ENCODE results near the gene CFAP68. TPM values are rescaled to one million over a fixed set of nuclear protein-coding genes. Genes with fewer than 3 reads are reported as not detected.
A peak's percentile ranks its signal among the peaks of the same experiment; 100 is the strongest.

Gene CFAP68
- total and polyA plus RNA-seq, 9 of the 15 experiments (the other 6 are each of a cell fraction or from before 2014, with no cell fraction given) = 22.8 to 72.3 (median 52.5) TPM

DNA sequence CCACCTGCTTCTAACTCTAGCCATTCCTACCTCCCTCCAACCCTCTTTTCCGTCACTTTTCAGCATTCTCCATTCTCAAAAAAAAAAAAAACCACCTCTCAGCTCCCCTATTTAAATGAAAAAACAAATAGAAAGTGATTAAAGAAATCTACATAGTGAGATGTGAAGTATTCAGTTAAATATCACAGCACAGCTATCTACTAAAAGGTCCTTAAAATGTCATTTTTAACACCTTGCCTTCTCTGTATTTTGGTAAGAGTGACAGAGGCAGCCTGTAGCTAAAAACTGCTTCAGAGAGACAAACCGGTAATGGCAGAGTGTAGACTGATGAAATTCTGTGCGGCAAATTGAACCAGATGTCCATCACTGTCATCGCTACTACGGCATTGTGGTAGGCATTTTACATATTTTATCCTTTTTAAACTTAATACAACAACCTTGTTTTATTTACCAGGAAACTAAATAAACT lies 7.6 kb upstream of the CFAP68 start (continued):
- TF ChIP-seq, protein P1, sequence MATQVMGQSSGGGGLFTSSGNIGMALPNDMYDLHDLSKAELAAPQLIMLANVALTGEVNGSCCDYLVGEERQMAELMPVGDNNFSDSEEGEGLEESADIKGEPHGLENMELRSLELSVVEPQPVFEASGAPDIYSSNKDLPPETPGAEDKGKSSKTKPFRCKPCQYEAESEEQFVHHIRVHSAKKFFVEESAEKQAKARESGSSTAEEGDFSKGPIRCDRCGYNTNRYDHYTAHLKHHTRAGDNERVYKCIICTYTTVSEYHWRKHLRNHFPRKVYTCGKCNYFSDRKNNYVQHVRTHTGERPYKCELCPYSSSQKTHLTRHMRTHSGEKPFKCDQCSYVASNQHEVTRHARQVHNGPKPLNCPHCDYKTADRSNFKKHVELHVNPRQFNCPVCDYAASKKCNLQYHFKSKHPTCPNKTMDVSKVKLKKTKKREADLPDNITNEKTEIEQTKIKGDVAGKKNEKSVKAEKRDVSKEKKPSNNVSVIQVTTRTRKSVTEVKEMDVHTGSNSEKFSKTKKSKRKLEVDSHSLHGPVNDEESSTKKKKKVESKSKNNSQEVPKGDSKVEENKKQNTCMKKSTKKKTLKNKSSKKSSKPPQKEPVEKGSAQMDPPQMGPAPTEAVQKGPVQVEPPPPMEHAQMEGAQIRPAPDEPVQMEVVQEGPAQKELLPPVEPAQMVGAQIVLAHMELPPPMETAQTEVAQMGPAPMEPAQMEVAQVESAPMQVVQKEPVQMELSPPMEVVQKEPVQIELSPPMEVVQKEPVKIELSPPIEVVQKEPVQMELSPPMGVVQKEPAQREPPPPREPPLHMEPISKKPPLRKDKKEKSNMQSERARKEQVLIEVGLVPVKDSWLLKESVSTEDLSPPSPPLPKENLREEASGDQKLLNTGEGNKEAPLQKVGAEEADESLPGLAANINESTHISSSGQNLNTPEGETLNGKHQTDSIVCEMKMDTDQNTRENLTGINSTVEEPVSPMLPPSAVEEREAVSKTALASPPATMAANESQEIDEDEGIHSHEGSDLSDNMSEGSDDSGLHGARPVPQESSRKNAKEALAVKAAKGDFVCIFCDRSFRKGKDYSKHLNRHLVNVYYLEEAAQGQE (IDR thresholded peaks at IDR 0.05; ENCODE audit: borderline replicate concordance) = no peak
- TF ChIP-seq, protein P1 (CRISPR knock-in tag; IDR thresholded peaks at IDR 0.05; ENCODE audit: low read depth) = no peak
- TF ChIP-seq POLR2H (tag; IDR thresholded peaks at IDR 0.05; ENCODE audit: low read depth) = no peak
- 0 out of 2 replicates have a peak, but pooled peaks have one; percentile 12 for TF ChIP-seq SMARCE1 (IDR thresholded peaks at IDR 0.05)
- no peak for TF ChIP-seq ZNF12 (CRISPR knock-in tag; IDR thresholded peaks at IDR 0.05)
- TF ChIP-seq, protein P2, sequence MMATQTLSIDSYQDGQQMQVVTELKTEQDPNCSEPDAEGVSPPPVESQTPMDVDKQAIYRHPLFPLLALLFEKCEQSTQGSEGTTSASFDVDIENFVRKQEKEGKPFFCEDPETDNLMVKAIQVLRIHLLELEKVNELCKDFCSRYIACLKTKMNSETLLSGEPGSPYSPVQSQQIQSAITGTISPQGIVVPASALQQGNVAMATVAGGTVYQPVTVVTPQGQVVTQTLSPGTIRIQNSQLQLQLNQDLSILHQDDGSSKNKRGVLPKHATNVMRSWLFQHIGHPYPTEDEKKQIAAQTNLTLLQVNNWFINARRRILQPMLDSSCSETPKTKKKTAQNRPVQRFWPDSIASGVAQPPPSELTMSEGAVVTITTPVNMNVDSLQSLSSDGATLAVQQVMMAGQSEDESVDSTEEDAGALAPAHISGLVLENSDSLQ (IDR thresholded peaks at IDR 0.05) = peak; percentile 45
- no peak for TF ChIP-seq ASH1L (IDR thresholded peaks at IDR 0.05; ENCODE audit: borderline replicate concordance, low read depth, partially characterized antibody)
- TF ChIP-seq PTTG1 (tag; IDR thresholded peaks at IDR 0.05; ENCODE audit: low read depth) = no peak
- TF ChIP-seq, protein P3, sequence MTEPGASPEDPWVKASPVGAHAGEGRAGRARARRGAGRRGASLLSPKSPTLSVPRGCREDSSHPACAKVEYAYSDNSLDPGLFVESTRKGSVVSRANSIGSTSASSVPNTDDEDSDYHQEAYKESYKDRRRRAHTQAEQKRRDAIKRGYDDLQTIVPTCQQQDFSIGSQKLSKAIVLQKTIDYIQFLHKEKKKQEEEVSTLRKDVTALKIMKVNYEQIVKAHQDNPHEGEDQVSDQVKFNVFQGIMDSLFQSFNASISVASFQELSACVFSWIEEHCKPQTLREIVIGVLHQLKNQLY (CRISPR knock-in tag; conservative IDR thresholded peaks at IDR 0.05) = no peak
- TF ChIP-seq, protein P4, sequence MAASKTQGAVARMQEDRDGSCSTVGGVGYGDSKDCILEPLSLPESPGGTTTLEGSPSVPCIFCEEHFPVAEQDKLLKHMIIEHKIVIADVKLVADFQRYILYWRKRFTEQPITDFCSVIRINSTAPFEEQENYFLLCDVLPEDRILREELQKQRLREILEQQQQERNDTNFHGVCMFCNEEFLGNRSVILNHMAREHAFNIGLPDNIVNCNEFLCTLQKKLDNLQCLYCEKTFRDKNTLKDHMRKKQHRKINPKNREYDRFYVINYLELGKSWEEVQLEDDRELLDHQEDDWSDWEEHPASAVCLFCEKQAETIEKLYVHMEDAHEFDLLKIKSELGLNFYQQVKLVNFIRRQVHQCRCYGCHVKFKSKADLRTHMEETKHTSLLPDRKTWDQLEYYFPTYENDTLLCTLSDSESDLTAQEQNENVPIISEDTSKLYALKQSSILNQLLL (CRISPR knock-in tag; IDR thresholded peaks at IDR 0.05; ENCODE audit: borderline replicate concordance) = no peak
- 0 out of 4 replicates have a peak, but pooled peaks of 1 of the 2 experiments have one; percentile 5 for TF ChIP-seq TRIM24 (IDR thresholded peaks at IDR 0.05)
- TF ChIP-seq IFI16 (CRISPR knock-in tag; IDR thresholded peaks at IDR 0.05) = no peak
- 0 out of 2 replicates have a peak, but pooled peaks have one; percentile 15 for TF ChIP-seq HDGF (IDR thresholded peaks at IDR 0.05)
- 0 out of 2 replicates have a peak, but pooled peaks have one; percentile 15 for TF ChIP-seq GABPA (tag; conservative IDR thresholded peaks at IDR 0.05; ENCODE audit: low read depth)
- no peak for TF ChIP-seq BCL6 (CRISPR knock-in tag; IDR thresholded peaks at IDR 0.05)
- no peak for TF ChIP-seq ZNF324 (CRISPR knock-in tag; IDR thresholded peaks at IDR 0.05)
- no peak for TF ChIP-seq BDP1 (IDR thresholded peaks at IDR 0.05; ENCODE audit: insufficient read depth, insufficient read length)
- peak; percentile 51; the same call in 1 of the 2 replicates for TF ChIP-seq ZSCAN29 (IDR thresholded peaks at IDR 0.05)
